Mesenchymal stem cell (in vitro differentiated cells and primary cell): Measurements from ENCODE around the gene PRRC2C.
"Not testable (repeated sequence)": the region's sequence is repeated elsewhere in the genome, so short reads cannot be mapped to it uniquely, and the experiment has no call there.

Source experiments
- DNase-seq: peaks from one replicate; pipeline ENCODE4 v3.0.0-alpha.2; 2013
- H2AFZ ChIP-seq: one replicate; pipeline ENCODE4 v1.6.1; 2013; ENCODE audit warnings: low read depth, mild to moderate bottlenecking, control low read depth, inconsistent platforms, low read length, moderate library complexity
- H2AK5ac ChIP-seq: 2 replicates; pipeline ENCODE4 v1.6.1; 2013; ENCODE audit warnings: low read length, moderate library complexity, mild to moderate bottlenecking, inconsistent platforms; ENCODE audit not compliant: severe bottlenecking
- H2BK120ac ChIP-seq: one replicate; pipeline ENCODE4 v1.6.1; 2013; ENCODE audit warnings: low read depth, mild to moderate bottlenecking, inconsistent platforms, low read length, moderate library complexity
- H2BK12ac ChIP-seq, 2 experiments: one replicate each; pipeline ENCODE4 v1.6.1; 2013; ENCODE audit warnings: inconsistent platforms in 2 of 2, low read length in 2 of 2, mild to moderate bottlenecking in 2 of 2, moderate library complexity in 2 of 2, control low read depth in 1 of 2
- H2BK15ac ChIP-seq: one replicate; pipeline ENCODE4 v1.6.1; 2013; ENCODE audit warnings: mild to moderate bottlenecking, low read depth, inconsistent platforms; ENCODE audit not compliant: poor library complexity, severe bottlenecking
- H2BK5ac ChIP-seq: 2 replicates; pipeline ENCODE4 v1.6.1; 2013; ENCODE audit warnings: low read depth, mild to moderate bottlenecking, low read length, control low read depth, inconsistent platforms; ENCODE audit not compliant: poor library complexity, severe bottlenecking
- H3K14ac ChIP-seq, 2 experiments: one replicate each; pipeline ENCODE4 v1.6.1; 2013; ENCODE audit warnings: inconsistent platforms in 2 of 2, low read length in 2 of 2, control low read depth in 1 of 2, mild to moderate bottlenecking in 1 of 2, moderate library complexity in 1 of 2
- H3K18ac ChIP-seq, 2 experiments: one replicate each; pipeline ENCODE4 v1.6.1; 2013; ENCODE audit warnings: inconsistent platforms in 2 of 2, low read length in 2 of 2, control low read depth in 1 of 2, low read depth in 1 of 2, mild to moderate bottlenecking in 1 of 2
- H3K23ac ChIP-seq, 2 experiments: one replicate each; pipeline ENCODE4 v1.6.1; 2013; ENCODE audit warnings: inconsistent platforms in 2 of 2, low read length in 2 of 2, mild to moderate bottlenecking in 2 of 2, moderate library complexity in 2 of 2, control low read depth in 1 of 2
- H3K27ac ChIP-seq: 2 replicates; pipeline ENCODE4 v1.5.1; 2013; ENCODE audit warnings: mild to moderate bottlenecking, moderate library complexity, low read length, control low read depth, inconsistent platforms; ENCODE audit not compliant: poor library complexity, severe bottlenecking
- H3K27me3 ChIP-seq, 2 experiments: 2 replicates each; pipeline versions ENCODE4 v1.6.1 to v1.7.0; 2013; ENCODE audit warnings: low read length in 2 of 2, mild to moderate bottlenecking in 2 of 2, moderate library complexity in 2 of 2, control low read depth in 1 of 2, inconsistent platforms in 1 of 2; ENCODE audit not compliant: control insufficient read depth in 1 of 2, insufficient read depth in 1 of 2
- H3K36me3 ChIP-seq, 2 experiments: 2 replicates each; pipeline versions ENCODE4 v1.6.1 to v1.7.0; 2013; ENCODE audit warnings: low read length in 2 of 2, control low read depth in 1 of 2, inconsistent platforms in 1 of 2, low read depth in 1 of 2, mild to moderate bottlenecking in 1 of 2; ENCODE audit not compliant: insufficient read depth in 2 of 2, control insufficient read depth in 1 of 2
- H3K4ac ChIP-seq, 2 experiments: one replicate each; pipeline ENCODE4 v1.6.1; 2013; ENCODE audit warnings: inconsistent platforms in 2 of 2, low read length in 2 of 2, mild to moderate bottlenecking in 2 of 2, moderate library complexity in 2 of 2, control low read depth in 1 of 2, low read depth in 1 of 2
- H3K4me1 ChIP-seq: 2 replicates; pipeline ENCODE4 v1.6.1; 2013; ENCODE audit warnings: low read depth, low read length, control low read depth; ENCODE audit not compliant: control insufficient read depth, insufficient read depth
- H3K4me2 ChIP-seq: 2 replicates; pipeline ENCODE4 v1.6.1; 2013; ENCODE audit warnings: low read length, mild to moderate bottlenecking, inconsistent platforms; ENCODE audit not compliant: poor library complexity, severe bottlenecking
- H3K4me3 ChIP-seq, 2 experiments: 2 replicates each; pipeline versions ENCODE4 v1.5.1 to v1.7.0; 2013; ENCODE audit warnings: low read length in 2 of 2, mild to moderate bottlenecking in 2 of 2, control low read depth in 1 of 2, low read depth in 1 of 2; ENCODE audit not compliant: insufficient read depth in 1 of 2
- H3K79me1 ChIP-seq: replicated peaks from 2 replicates; pipeline ENCODE4 v1.6.1; 2013; ENCODE audit warnings: mild to moderate bottlenecking, control low read depth, low read length, inconsistent platforms; ENCODE audit not compliant: poor library complexity, severe bottlenecking
- H3K9ac ChIP-seq: 2 replicates; pipeline ENCODE4 v1.7.0; 2013; ENCODE audit warnings: mild to moderate bottlenecking, low read length, moderate library complexity
- H3K9me3 ChIP-seq: 2 replicates; pipeline ENCODE4 v1.7.0; 2013; ENCODE audit warnings: mild to moderate bottlenecking, low read length; ENCODE audit not compliant: control insufficient read depth
- H4K8ac ChIP-seq: one replicate; pipeline ENCODE4 v1.6.1; 2013; ENCODE audit warnings: inconsistent platforms, mild to moderate bottlenecking, low read length, moderate library complexity
- H4K91ac ChIP-seq: one replicate; pipeline ENCODE4 v1.6.1; 2013; ENCODE audit warnings: mild to moderate bottlenecking, low read length, inconsistent platforms
- WGBS: methylation state at CpG from one replicate; pipeline ENCODE4 v1.1.7; 2013; ENCODE audit warnings: mixed read lengths; 5-methylcytosine and 5-hydroxymethylcytosine counted together

Gene PRRC2C

DNA sequence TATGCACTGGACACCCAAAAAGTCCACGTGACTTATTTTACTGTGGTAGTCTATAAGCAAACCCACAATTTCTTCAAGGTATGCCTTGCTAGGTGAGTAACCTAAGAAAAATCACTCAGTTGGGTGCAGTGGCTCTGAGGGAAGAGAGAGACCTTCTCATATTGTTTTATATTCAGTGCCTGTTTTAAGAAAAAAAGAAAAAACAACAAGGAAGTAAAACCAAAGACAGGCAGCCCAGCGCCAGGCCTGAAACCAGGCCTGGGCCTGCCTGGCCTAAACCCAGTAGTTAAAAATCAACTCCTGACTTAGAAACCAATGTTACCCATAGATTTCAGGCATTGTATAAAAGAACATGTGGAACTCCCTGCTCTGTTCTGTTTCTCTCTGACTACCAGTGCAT lies 115.0 kb downstream of the PRRC2C start:
- H2BK12ac ChIP-seq, H2AFZ ChIP-seq, H3K9ac ChIP-seq, H3K4me1 ChIP-seq, H2BK15ac ChIP-seq, H3K23ac ChIP-seq, H2AK5ac ChIP-seq, H3K4me2 ChIP-seq, H2BK5ac ChIP-seq, H4K8ac ChIP-seq, H3K27me3 ChIP-seq, DNase-seq, H3K79me1 ChIP-seq, H3K4ac ChIP-seq, H3K18ac ChIP-seq, H3K9me3 ChIP-seq, H3K14ac ChIP-seq, H2BK120ac ChIP-seq, H3K4me3 ChIP-seq, H4K91ac ChIP-seq: not testable (repeated sequence)
- WGBS: 95% methylated on average over 1 of the region's 2 CpGs
- peak overlapping the region; percentile 51 for H3K27ac ChIP-seq
- H3K36me3 ChIP-seq: peaks cover 0 to 12% of the 10 kb centered on the region in 2 experiments

DNA sequence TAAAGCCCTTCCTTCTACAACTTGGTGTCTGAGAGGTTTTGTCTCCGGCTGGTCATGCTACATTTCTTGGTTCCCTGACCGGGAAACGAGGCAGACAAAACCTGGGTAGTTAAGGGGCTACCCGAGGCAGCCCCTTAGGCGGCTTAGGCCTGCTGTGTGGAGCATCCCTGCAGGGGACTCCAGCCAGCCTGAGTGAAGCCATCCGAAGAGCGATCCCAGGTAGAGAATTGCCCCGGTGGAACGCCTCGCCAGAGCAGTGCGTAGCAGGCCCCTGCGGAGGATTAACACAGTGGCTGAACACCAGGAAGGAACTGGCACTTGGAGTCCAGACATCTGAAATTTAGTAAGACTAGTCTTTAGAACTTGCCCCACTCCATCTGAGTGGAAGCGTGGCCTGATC lies 115.5 kb downstream of the PRRC2C start:
- Histone ChIP-seq H3K36me3 (peaks cover 0 to 7% of the 10 kb centered on the region in 2 experiments), H3K9ac (no peak overlapping the region)

DNA sequence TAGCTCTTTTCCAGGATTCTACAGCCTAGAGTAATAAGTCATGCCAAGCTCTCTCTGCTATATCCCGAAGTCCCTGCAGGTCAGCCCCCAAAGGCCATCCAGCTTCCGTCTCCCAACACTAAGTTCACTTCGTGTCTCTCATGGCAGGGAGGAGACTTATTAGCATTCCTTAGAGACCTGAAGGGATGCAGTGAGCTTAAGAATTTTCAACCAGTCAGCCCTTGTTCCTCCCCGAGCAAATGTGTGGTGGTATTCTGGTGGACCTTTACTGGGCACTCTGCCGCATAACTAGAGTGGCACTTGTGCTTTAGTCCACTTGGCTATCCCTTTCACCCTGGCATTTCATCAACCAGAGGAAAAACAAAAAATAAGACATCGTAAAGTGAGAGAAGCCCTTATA lies 117.7 kb downstream of the PRRC2C start:
- H2AFZ ChIP-seq, H2BK5ac ChIP-seq, H3K4me3 ChIP-seq, H3K27ac ChIP-seq, H3K4ac ChIP-seq, H3K23ac ChIP-seq, H2BK12ac ChIP-seq, H2AK5ac ChIP-seq, H3K27me3 ChIP-seq, H4K8ac ChIP-seq, H4K91ac ChIP-seq, H3K36me3 ChIP-seq, H2BK120ac ChIP-seq, DNase-seq, H3K18ac ChIP-seq, H3K14ac ChIP-seq, H3K4me1 ChIP-seq, H2BK15ac ChIP-seq, H3K9me3 ChIP-seq, H3K4me2 ChIP-seq, H3K79me1 ChIP-seq, H3K9ac ChIP-seq: not testable (repeated sequence)
- 86% methylated on average over 4 of the region's 6 CpGs for WGBS

More for the DNA sequence above, 115.5 kb downstream of the PRRC2C start:
- no peak overlapping the region for H2AK5ac ChIP-seq
- no peak overlapping the region for H3K4ac ChIP-seq
- H2AFZ ChIP-seq: no peak overlapping the region
- H3K9me3 ChIP-seq: no peaks in the 10 kb centered on the region
- no peak overlapping the region for H3K14ac ChIP-seq
- 96% methylated on average over 13 of the region's 13 CpGs for WGBS
- no peaks in the 10 kb centered on the region for H3K79me1 ChIP-seq
- H3K18ac ChIP-seq: no peak overlapping the region
- H3K4me1 ChIP-seq: peaks cover 2% of the 10 kb centered on the region
- H4K8ac ChIP-seq: no peak overlapping the region
- no peak overlapping the region for H3K23ac ChIP-seq
- H2BK5ac ChIP-seq: no peak overlapping the region
- H4K91ac ChIP-seq: no peak overlapping the region
- H3K27me3 ChIP-seq: no peaks in the 10 kb centered on the region
- H3K4me3 ChIP-seq: no peak overlapping the region
- H3K27ac ChIP-seq: no peak overlapping the region
- no peak for DNase-seq
- no peak overlapping the region for H2BK12ac ChIP-seq
- no peak overlapping the region for H2BK15ac ChIP-seq
- no peak overlapping the region for H2BK120ac ChIP-seq
- no peak overlapping the region for H3K4me2 ChIP-seq

DNA sequence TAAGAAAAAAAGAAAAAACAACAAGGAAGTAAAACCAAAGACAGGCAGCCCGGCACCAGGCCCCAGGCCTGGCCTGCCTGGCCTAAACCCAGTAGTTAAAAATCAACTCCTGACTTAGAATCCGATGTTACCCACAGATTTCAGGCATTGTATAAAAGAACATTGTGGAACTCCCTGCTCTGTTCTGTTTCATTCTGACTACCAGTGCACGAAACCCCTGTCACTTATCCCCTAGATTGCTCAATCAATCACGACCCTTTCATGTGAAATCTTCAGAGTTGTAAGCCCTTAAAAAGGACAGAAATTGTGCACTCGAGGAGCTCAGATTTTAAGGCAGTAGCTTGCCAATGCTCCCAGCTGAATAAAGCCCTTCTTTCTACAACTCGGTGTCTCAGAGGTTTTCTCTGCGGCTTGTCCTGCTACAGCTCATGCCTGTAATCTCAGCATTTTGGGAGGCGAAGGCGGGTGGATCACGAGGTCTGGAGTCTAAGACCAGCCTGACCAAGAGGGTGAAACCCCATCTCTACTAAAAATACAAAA lies 121.1 kb downstream of the PRRC2C start:
- no peak overlapping the region for H3K14ac ChIP-seq
- peak overlapping the region; percentile 6 for H3K27ac ChIP-seq
- H3K79me1 ChIP-seq: no peaks in the 10 kb centered on the region

More for the DNA sequence above, 121.1 kb downstream of the PRRC2C start:
- Histone ChIP-seq H3K4me1 (peaks cover 2% of the 10 kb centered on the region), H2BK12ac (no peak overlapping the region), H3K18ac (no peak overlapping the region), H3K4me3 (no peak overlapping the region), H4K91ac (no peak overlapping the region), H2BK120ac (no peak overlapping the region), H3K4ac (no peak overlapping the region), H2AK5ac (no peak overlapping the region), H3K36me3 (no peaks in the 10 kb centered on the region), H3K27me3 (no peaks in the 10 kb centered on the region), H3K9ac (no peak overlapping the region), H2BK15ac (no peak overlapping the region), H3K9me3 (no peaks in the 10 kb centered on the region), H3K4me2 (no peak overlapping the region), H3K23ac (no peak overlapping the region), H2AFZ (no peak overlapping the region), H4K8ac (no peak overlapping the region), H2BK5ac (no peak overlapping the region)
- no peak for DNase-seq
- 81% methylated on average over 7 of the region's 10 CpGs for WGBS
